RPMI7951 (cell line): ENCODE results near the gene SLC46A2. TPM values are rescaled to one million over a fixed set of nuclear protein-coding genes. Genes with fewer than 3 reads are reported as not detected.

Experiments
- DNase-seq: peaks from one replicate; pipeline ENCODE4 v3.0.0-alpha.2; 2012; ENCODE audit warnings: low read depth
- total RNA-seq: library from RNA; depleted of rRNA; stranded (reverse); fragments of >200 nt; shearing (Covaris generic); gene quantifications from 2 replicates; pipeline ENCODE4 v1.2.3, GENCODE V29; 2014

The SLC46A2 gene
- total RNA-seq, 1 experiment from 2014 or later: not detected

- no peak for DNase-seq
Observed at GRCh38 chr9:112858625-112859147, 32.0 kb downstream of the SLC46A2 start.

GRCh38 chr9:112858005-112858404, 32.7 kb downstream of the SLC46A2 start:
- DNase-seq: no peak

GRCh38 chr9:112856843-112857242, 33.8 kb downstream of the SLC46A2 start:
- no peak for DNase-seq

GRCh38 chr9:112856200-112856599, 34.5 kb downstream of the SLC46A2 start:
- DNase-seq: no peak

GRCh38 chr9:112854657-112855056, 36.0 kb downstream of the SLC46A2 start:
- no peak for DNase-seq

- DNase-seq: no peak
Observed at GRCh38 chr9:112853882-112854585, 36.6 kb downstream of the SLC46A2 start.

GRCh38 chr9:112852741-112853504, 37.8 kb downstream of the SLC46A2 start:
- no peak for DNase-seq

GRCh38 chr9:112850840-112851239, 39.8 kb downstream of the SLC46A2 start:
- DNase-seq: no peak

- DNase-seq: no peak
Observed at GRCh38 chr9:112849363-112849922, 41.2 kb downstream of the SLC46A2 start.

- peak; percentile 8 for DNase-seq
Observed at GRCh38 chr9:112848316-112849151, 42.1 kb downstream of the SLC46A2 start.

- peak; percentile 69 for DNase-seq
Observed at GRCh38 chr9:112846528-112847488, 43.9 kb downstream of the SLC46A2 start.

GRCh38 chr9:112844771-112845542, 45.7 kb downstream of the SLC46A2 start:
- peak; percentile 61 for DNase-seq

GRCh38 chr9:112842555-112842954, 48.1 kb downstream of the SLC46A2 start:
- no peak for DNase-seq

- peak; percentile 12 for DNase-seq
Observed at GRCh38 chr9:112841261-112841660, 49.4 kb downstream of the SLC46A2 start.

- DNase-seq: no peak
Observed at GRCh38 chr9:112839331-112839730, 51.3 kb downstream of the SLC46A2 start.

GRCh38 chr9:112838342-112838741, 52.3 kb downstream of the SLC46A2 start:
- no peak for DNase-seq

GRCh38 chr9:112836394-112836793, 54.3 kb downstream of the SLC46A2 start:
- DNase-seq: no peak

- DNase-seq: no peak
Observed at GRCh38 chr9:112833081-112833480, 57.6 kb downstream of the SLC46A2 start.

GRCh38 chr9:112831969-112832368, 58.7 kb downstream of the SLC46A2 start:
- no peak for DNase-seq
